K562 (cell line): Measurements from ENCODE around the gene SCARB2. TPM values are rescaled to one million over a fixed set of nuclear protein-coding genes. Genes with fewer than 3 reads are reported as not detected.

ENCODE experiments used
- AFF1 ChIP-seq, 2 experiments: fragments of 450-650 bp; IDR thresholded peaks; 2 replicates each; pipeline ENCODE4 v1.6.1; 2018; ENCODE audit warnings: mild to moderate bottlenecking in 2 of 2, low read depth in 1 of 2; ENCODE audit not compliant: partially characterized antibody in 2 of 2
- KLF6 ChIP-seq: fragments of 250-450 bp; sonication (Bioruptor Pico); IDR thresholded peaks from 2 replicates; pipeline ENCODE4 v1.4.0; 2020; ENCODE audit warnings: mild to moderate bottlenecking, moderate library complexity, borderline replicate concordance
- MXI1 ChIP-seq: IDR thresholded peaks from 2 replicates; pipeline ENCODE4 v1.6.1; 2011; ENCODE audit warnings: low read depth, mild to moderate bottlenecking, improper control_type of control experiment, low read length
- SMARCA5 ChIP-seq: fragments of 450-650 bp; IDR thresholded peaks from 2 replicates; pipeline ENCODE4 v1.6.1; 2016
- SRSF9 ChIP-seq: fragments of 200-400 bp; formaldehyde crosslinking; IDR thresholded peaks from 2 replicates; pipeline ENCODE4 v1.6.1; 2017; ENCODE audit warnings: low read depth, low read length, borderline replicate concordance
- USF2 ChIP-seq: sonication (generic); formaldehyde crosslinking; IDR thresholded peaks from 2 replicates; pipeline ENCODE4 v1.5.0; 2020; ENCODE audit warnings: missing genetic modification reagents
- ZNF143 ChIP-seq: sonication (generic); formaldehyde crosslinking; IDR thresholded peaks from 2 replicates; pipeline ENCODE4 v1.9.0; 2022; ENCODE audit warnings: mild to moderate bottlenecking, missing genetic modification reagents
- ZNF449 ChIP-seq: fragments of 250-450 bp; sonication (Bioruptor Pico); IDR thresholded peaks from 2 replicates; pipeline ENCODE4 v1.8.0; 2022; ENCODE audit warnings: moderate library complexity, mild to moderate bottlenecking, inconsistent platforms
- ZNF696 ChIP-seq: fragments of 250-450 bp; sonication (Bioruptor Pico); conservative IDR thresholded peaks from 2 replicates; pipeline ENCODE4 v1.4.0; 2020; ENCODE audit warnings: mild to moderate bottlenecking, moderate library complexity
- ZNF766 ChIP-seq: fragments of 200-800 bp; sonication (Bioruptor generic); conservative IDR thresholded peaks from 2 replicates; pipeline ENCODE4 v1.6.1; 2016; ENCODE audit warnings: missing genetic modification characterization, missing compliant biosample characterization
- polyA plus RNA-seq, 8 experiments: library from polyadenylated mRNA; depleted of rRNA in 4 of 8; stranded (reverse) in 5 of 8; unstranded in 3 of 8; fragments of >200 nt; fragmentation: Nextera tagmentation in 2 of 8; fragmentation: Illumina TruSeq in 1 of 8; extraction: Ambion mirVana in 2 of 8; extraction: Trizol in 1 of 8; gene quantifications; 2 replicates each; pipeline versions ENCODE4 v1.2.1 to v1.2.3, GENCODE V29; 2011 to 2014; ENCODE audit warnings: inconsistent platforms in 1 of 8, missing spikeins in 1 of 8
- total RNA-seq, 7 experiments: library from RNA; depleted of rRNA in 6 of 7; stranded (reverse); fragments of >200 nt in 6 of 7; fragmentation: Illumina TruSeq in 2 of 7; extraction: Trizol in 2 of 7; gene quantifications; 2 replicates each; pipeline versions ENCODE4 v1.2.1 to v1.2.3, GENCODE V29; 2011 to 2021; ENCODE audit warnings: low replicate concordance in 1 of 7
- TF ChIP-seq, protein P1 (sequence below): fragments of 450-650 bp; IDR thresholded peaks from 2 replicates; pipeline ENCODE4 v1.6.1; 2017; ENCODE audit warnings: antibody characterized with exemption, mild to moderate bottlenecking
- TF ChIP-seq, protein P2 (sequence below): fragments of 250-450 bp; sonication (Bioruptor Pico); IDR thresholded peaks from 2 replicates; pipeline ENCODE4 v1.5.0; 2022; ENCODE audit warnings: mild to moderate bottlenecking
- TF ChIP-seq, protein P3 (sequence below): sonication (generic); formaldehyde crosslinking; IDR thresholded peaks from 2 replicates; pipeline ENCODE4 v1.9.0; 2022; ENCODE audit warnings: mild to moderate bottlenecking, missing genetic modification reagents

The SCARB2 gene
- total and polyA plus RNA-seq, 9 of the 15 experiments (the other 6 are each of a cell fraction or from before 2014, with no cell fraction given) = 6.1 to 25.8 (median 17.8) TPM

GRCh38 chr4:76198411-76199237 lies 15.0 kb downstream of the SCARB2 start (continued):
- TF ChIP-seq AFF1 (IDR thresholded peaks at IDR 0.05; ENCODE audit: low read depth in 1 of 2, partially characterized antibody in 2 of 2) (peak in 1 of 2 experiments; percentile 73), SMARCA5 (peak; percentile 56; the same call in 1 of the 2 replicates), SRSF9 (no peak), ZNF766 (CRISPR knock-in tag) (peak; percentile 40; the same call in 1 of the 2 replicates), ZNF449 (CRISPR knock-in tag) (no peak), ZNF143 (CRISPR knock-in tag) (no peak), MXI1 (no peak), ZNF696 (CRISPR knock-in tag) (no peak), KLF6 (CRISPR knock-in tag) (no peak), USF2 (CRISPR knock-in tag) (peak; percentile 69)
- TF ChIP-seq, protein P1, sequence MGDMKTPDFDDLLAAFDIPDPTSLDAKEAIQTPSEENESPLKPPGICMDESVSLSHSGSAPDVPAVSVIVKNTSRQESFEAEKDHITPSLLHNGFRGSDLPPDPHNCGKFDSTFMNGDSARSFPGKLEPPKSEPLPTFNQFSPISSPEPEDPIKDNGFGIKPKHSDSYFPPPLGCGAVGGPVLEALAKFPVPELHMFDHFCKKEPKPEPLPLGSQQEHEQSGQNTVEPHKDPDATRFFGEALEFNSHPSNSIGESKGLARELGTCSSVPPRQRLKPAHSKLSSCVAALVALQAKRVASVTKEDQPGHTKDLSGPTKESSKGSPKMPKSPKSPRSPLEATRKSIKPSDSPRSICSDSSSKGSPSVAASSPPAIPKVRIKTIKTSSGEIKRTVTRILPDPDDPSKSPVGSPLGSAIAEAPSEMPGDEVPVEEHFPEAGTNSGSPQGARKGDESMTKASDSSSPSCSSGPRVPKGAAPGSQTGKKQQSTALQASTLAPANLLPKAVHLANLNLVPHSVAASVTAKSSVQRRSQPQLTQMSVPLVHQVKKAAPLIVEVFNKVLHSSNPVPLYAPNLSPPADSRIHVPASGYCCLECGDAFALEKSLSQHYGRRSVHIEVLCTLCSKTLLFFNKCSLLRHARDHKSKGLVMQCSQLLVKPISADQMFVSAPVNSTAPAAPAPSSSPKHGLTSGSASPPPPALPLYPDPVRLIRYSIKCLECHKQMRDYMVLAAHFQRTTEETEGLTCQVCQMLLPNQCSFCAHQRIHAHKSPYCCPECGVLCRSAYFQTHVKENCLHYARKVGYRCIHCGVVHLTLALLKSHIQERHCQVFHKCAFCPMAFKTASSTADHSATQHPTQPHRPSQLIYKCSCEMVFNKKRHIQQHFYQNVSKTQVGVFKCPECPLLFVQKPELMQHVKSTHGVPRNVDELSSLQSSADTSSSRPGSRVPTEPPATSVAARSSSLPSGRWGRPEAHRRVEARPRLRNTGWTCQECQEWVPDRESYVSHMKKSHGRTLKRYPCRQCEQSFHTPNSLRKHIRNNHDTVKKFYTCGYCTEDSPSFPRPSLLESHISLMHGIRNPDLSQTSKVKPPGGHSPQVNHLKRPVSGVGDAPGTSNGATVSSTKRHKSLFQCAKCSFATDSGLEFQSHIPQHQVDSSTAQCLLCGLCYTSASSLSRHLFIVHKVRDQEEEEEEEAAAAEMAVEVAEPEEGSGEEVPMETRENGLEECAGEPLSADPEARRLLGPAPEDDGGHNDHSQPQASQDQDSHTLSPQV = no peak
- TF ChIP-seq, protein P2, sequence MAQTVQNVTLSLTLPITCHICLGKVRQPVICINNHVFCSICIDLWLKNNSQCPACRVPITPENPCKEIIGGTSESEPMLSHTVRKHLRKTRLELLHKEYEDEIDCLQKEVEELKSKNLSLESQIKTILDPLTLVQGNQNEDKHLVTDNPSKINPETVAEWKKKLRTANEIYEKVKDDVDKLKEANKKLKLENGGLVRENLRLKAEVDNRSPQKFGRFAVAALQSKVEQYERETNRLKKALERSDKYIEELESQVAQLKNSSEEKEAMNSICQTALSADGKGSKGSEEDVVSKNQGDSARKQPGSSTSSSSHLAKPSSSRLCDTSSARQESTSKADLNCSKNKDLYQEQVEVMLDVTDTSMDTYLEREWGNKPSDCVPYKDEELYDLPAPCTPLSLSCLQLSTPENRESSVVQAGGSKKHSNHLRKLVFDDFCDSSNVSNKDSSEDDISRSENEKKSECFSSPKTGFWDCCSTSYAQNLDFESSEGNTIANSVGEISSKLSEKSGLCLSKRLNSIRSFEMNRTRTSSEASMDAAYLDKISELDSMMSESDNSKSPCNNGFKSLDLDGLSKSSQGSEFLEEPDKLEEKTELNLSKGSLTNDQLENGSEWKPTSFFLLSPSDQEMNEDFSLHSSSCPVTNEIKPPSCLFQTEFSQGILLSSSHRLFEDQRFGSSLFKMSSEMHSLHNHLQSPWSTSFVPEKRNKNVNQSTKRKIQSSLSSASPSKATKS = no peak
- TF ChIP-seq, protein P3, sequence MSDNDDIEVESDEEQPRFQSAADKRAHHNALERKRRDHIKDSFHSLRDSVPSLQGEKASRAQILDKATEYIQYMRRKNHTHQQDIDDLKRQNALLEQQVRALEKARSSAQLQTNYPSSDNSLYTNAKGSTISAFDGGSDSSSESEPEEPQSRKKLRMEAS (CRISPR knock-in tag) = no peak
